SK-N-SH (cell line): ENCODE data around the gene TNFRSF1B. TPM values are rescaled to one million over a fixed set of nuclear protein-coding genes. Genes with fewer than 3 reads are reported as not detected.

ENCODE experiments used
- CTCF ChIA-PET: fragments of 300-600, 350-600 bp; formaldehyde crosslinking; extraction: SDS; loops from one replicate; lab custom pipeline; 2021; lab: Yijun Ruan, JAX
- POLR2A ChIA-PET: fragments of 350-600 bp; sonication (Branson Sonifier 250); formaldehyde crosslinking; extraction: SDS; loops from one replicate; lab custom pipeline; 2020; ENCODE audit warnings: antibody characterized with exemption, inconsistent platforms; lab: Yijun Ruan, JAX
- DNase-seq: peaks from one replicate; pipeline ENCODE4 v3.0.0; 2012
- H2AFZ ChIP-seq: fragments of 200-600 bp; sonication (generic); 2 replicates; pipeline ENCODE4 v1.8.1; 2016; ENCODE audit warnings: antibody characterized with exemption, mild to moderate bottlenecking, low read depth
- H3F3A ChIP-seq: fragments of 200-600 bp; sonication (generic); replicated peaks from 2 replicates; pipeline ENCODE3; 2016; ENCODE audit warnings: antibody characterized with exemption, mild to moderate bottlenecking; ENCODE audit not compliant: insufficient read depth
- H3K27ac ChIP-seq, 2 experiments: fragments of 200-500 bp in 1 of 2; fragments of 200-600 bp in 1 of 2; sonication (Bioruptor generic) in 1 of 2; sonication (generic), shearing (Covaris generic) in 1 of 2; 2 replicates each; pipeline versions ENCODE4 v1.5.1 to v1.6.1; 2014 to 2016; ENCODE audit warnings: low read depth in 2 of 2, inconsistent platforms in 1 of 2, low read length in 1 of 2, mild to moderate bottlenecking in 1 of 2, mixed read lengths in 1 of 2
- H3K27me3 ChIP-seq: fragments of 200-600 bp; sonication (generic), shearing (Covaris generic); 2 replicates; pipeline ENCODE4 v1.6.1; 2016; ENCODE audit warnings: mixed run types; ENCODE audit not compliant: insufficient read depth
- H3K36me3 ChIP-seq, 2 experiments: fragments of 200-500 bp in 1 of 2; fragments of 200-600 bp in 1 of 2; sonication (Bioruptor generic) in 1 of 2; sonication (generic) in 1 of 2; replicated peaks in 1 of 2; 2 replicates each; pipeline versions ENCODE3 to v1.5.1; 2014 to 2016; ENCODE audit warnings: low read length in 1 of 2, mild to moderate bottlenecking in 1 of 2; ENCODE audit not compliant: insufficient read depth in 2 of 2, control insufficient read depth in 1 of 2
- H3K4me1 ChIP-seq, 2 experiments: fragments of 200-500 bp in 1 of 2; fragments of 200-600 bp in 1 of 2; sonication (Bioruptor generic) in 1 of 2; sonication (generic), shearing (Covaris generic) in 1 of 2; 2 replicates each; pipeline versions ENCODE4 v1.5.1 to v1.6.1; 2014 to 2016; ENCODE audit warnings: low read depth in 1 of 2, low read length in 1 of 2, mixed run types in 1 of 2; ENCODE audit not compliant: insufficient read depth in 2 of 2, control insufficient read depth in 1 of 2
- H3K4me2 ChIP-seq: fragments of 200-600 bp; sonication (generic), shearing (Covaris generic); 2 replicates; pipeline ENCODE4 v1.6.1; 2017; ENCODE audit warnings: mixed run types
- H3K4me3 ChIP-seq, 2 experiments: fragments of 200-500 bp in 1 of 2; fragments of 200-600 bp in 1 of 2; sonication (Bioruptor generic) in 1 of 2; sonication (generic), shearing (Covaris generic) in 1 of 2; 2 replicates each; pipeline versions ENCODE4 v1.5.1 to v1.8.1; 2014 to 2016; ENCODE audit warnings: low read depth in 2 of 2, inconsistent platforms in 1 of 2, low read length in 1 of 2, mild to moderate bottlenecking in 1 of 2, mixed read lengths in 1 of 2, moderate library complexity in 1 of 2
- H3K79me2 ChIP-seq: fragments of 200-600 bp; sonication (generic); 2 replicates; pipeline ENCODE4 v1.8.1; 2017; ENCODE audit warnings: mild to moderate bottlenecking; ENCODE audit not compliant: insufficient read depth
- H3K9ac ChIP-seq: fragments of 200-600 bp; sonication (generic); 2 replicates; pipeline ENCODE4 v1.6.1; 2017; ENCODE audit warnings: mixed run types
- H3K9me2 ChIP-seq: fragments of 200-600 bp; sonication (generic); 2 replicates; pipeline ENCODE4 v1.6.1; 2017; ENCODE audit warnings: mixed run types
- H3K9me3 ChIP-seq: fragments of 200-600 bp; sonication (generic); 2 replicates; pipeline ENCODE4 v1.6.1; 2017; ENCODE audit warnings: mixed run types, mild to moderate bottlenecking, moderate library complexity
- H4K20me1 ChIP-seq: fragments of 200-600 bp; sonication (generic); 2 replicates; pipeline ENCODE4 v1.6.1; 2017; ENCODE audit warnings: mild to moderate bottlenecking, mixed run types; ENCODE audit not compliant: insufficient read depth
- CHD2 ChIP-seq: fragments of 150-350 bp; IDR thresholded peaks from 2 replicates; pipeline ENCODE4 v1.6.1; 2018; ENCODE audit warnings: low read length; ENCODE audit not compliant: partially characterized antibody
- FOSL2 ChIP-seq: IDR thresholded peaks from 2 replicates; pipeline ENCODE4 v1.4.0; 2012; ENCODE audit warnings: low read depth, mild to moderate bottlenecking, moderate library complexity, borderline replicate concordance
- FOXJ3 ChIP-seq: sonication (generic); formaldehyde crosslinking; IDR thresholded peaks from 2 replicates; pipeline ENCODE4 v1.5.1; 2020; ENCODE audit warnings: mild to moderate bottlenecking, missing genetic modification reagents
- IRF3 ChIP-seq: fragments of 150-350 bp; IDR thresholded peaks from 2 replicates; pipeline ENCODE4 v1.6.1; 2016; ENCODE audit warnings: mild to moderate bottlenecking, low read depth, low read length
- MEF2A ChIP-seq: IDR thresholded peaks from 2 replicates; pipeline ENCODE4 v1.4.0; 2012; ENCODE audit warnings: low read depth, borderline replicate concordance
- MXI1 ChIP-seq: IDR thresholded peaks from 2 replicates; pipeline ENCODE4 v1.6.1; 2012; ENCODE audit warnings: mild to moderate bottlenecking, low read depth, low read length, improper control_type of control experiment
- NRF1 ChIP-seq: IDR thresholded peaks from 2 replicates; pipeline ENCODE4 v1.6.1; 2012; ENCODE audit warnings: low read depth, mild to moderate bottlenecking, low read length
- PBX3 ChIP-seq: IDR thresholded peaks from 2 replicates; pipeline ENCODE4; 2012
- POLR2AphosphoS5 ChIP-seq: IDR thresholded peaks from 2 replicates; pipeline ENCODE4 v1.6.1; 2012; ENCODE audit warnings: low read depth, low read length
- RAD21 ChIP-seq: IDR thresholded peaks from 2 replicates; pipeline ENCODE4 v1.6.1; 2012; ENCODE audit warnings: mild to moderate bottlenecking, low read length
- RXRA ChIP-seq: IDR thresholded peaks from 2 replicates; pipeline ENCODE4 v1.4.0; 2012; ENCODE audit warnings: low read depth, mild to moderate bottlenecking, borderline replicate concordance
- TAF1 ChIP-seq: IDR thresholded peaks from 2 replicates; pipeline ENCODE4 v1.6.1; 2012; ENCODE audit warnings: low read depth, mild to moderate bottlenecking, low read length, moderate library complexity, borderline replicate concordance
- TEAD4 ChIP-seq: IDR thresholded peaks from 2 replicates; pipeline ENCODE4 v1.4.0; 2012; ENCODE audit warnings: mild to moderate bottlenecking, borderline replicate concordance; ENCODE audit not compliant: insufficient read depth
- USF2 ChIP-seq: fragments of 150-350 bp; IDR thresholded peaks from 2 replicates; pipeline ENCODE4 v1.6.1; 2017; ENCODE audit warnings: antibody characterized with exemption, low read length, low read depth, borderline replicate concordance
- ZBTB33 ChIP-seq: IDR thresholded peaks from 2 replicates; pipeline ENCODE4 v1.4.0; 2012; ENCODE audit warnings: low read depth, borderline replicate concordance
- WGBS: methylation state at CpG from one replicate; pipeline ENCODE4 v1.1.6; 2017; ENCODE audit warnings: low lambda C conversion rate; 5-methylcytosine and 5-hydroxymethylcytosine counted together
- polyA plus RNA-seq, 3 experiments: library from polyadenylated mRNA; depleted of rRNA; stranded (reverse); fragments of >200 nt; gene quantifications; 2 replicates each; pipeline ENCODE4 v1.2.3, GENCODE V29; 2012

TNFRSF1B gene
- polyA plus RNA-seq, 1 of the 3 experiments (the other 2 are of a cell fraction): 0.36 TPM

GRCh38 chr1:12194666-12195216 lies 27.9 kb downstream of the TNFRSF1B start:
- WGBS: 72% methylated on average over 14 of the region's 14 CpGs
- no peaks in the 10 kb centered on the region for H3K9me2 ChIP-seq
- H3K27ac ChIP-seq: no peak overlapping the region

GRCh38 chr1:12195416-12195815 lies 28.6 kb downstream of the TNFRSF1B start:
- WGBS: 69% methylated on average over 3 of the region's 3 CpGs
- Histone ChIP-seq H3K4me2 (no peak overlapping the region), H3K27me3 (no peaks in the 10 kb centered on the region; the same call in 1 of the 2 replicates), H3F3A (no peaks in the 10 kb centered on the region), H3K36me3 (no peaks in the 10 kb centered on the region), H3K79me2 (no peaks in the 10 kb centered on the region), H2AFZ (no peak overlapping the region), H3K4me1 (no peaks in the 10 kb centered on the region; a peak in 1 of 4 replicates), H3K4me3 (no peak overlapping the region), H4K20me1 (no peaks in the 10 kb centered on the region), H3K9ac (no peak overlapping the region), H3K9me3 (no peaks in the 10 kb centered on the region), H3K9me2 (no peaks in the 10 kb centered on the region), H3K27ac (no peak overlapping the region)
- ChIA-PET CTCF (interaction anchor here (1.6 to 8.8 kb wide), 4 partner anchors 45 to 71 kb away, joined by 4 to 137 read pairs (median 12); no protein-coding TSS in a partner anchor), POLR2A (no interaction called here)
- TF ChIP-seq FOXJ3: no peak
- TF ChIP-seq POLR2AphosphoS5: no peak
- TF ChIP-seq MXI1: no peak
- TF ChIP-seq PBX3: no peak
- TF ChIP-seq CHD2: no peak
- no peak for TF ChIP-seq ZBTB33
- DNase-seq: no peak

More at GRCh38 chr1:12194666-12195216, 27.9 kb downstream of the TNFRSF1B start:
- H4K20me1 ChIP-seq: no peaks in the 10 kb centered on the region
- no peaks in the 10 kb centered on the region; the same call in 1 of the 2 replicates for H3K27me3 ChIP-seq
- TF ChIP-seq RAD21 (no peak), TEAD4 (no peak), TAF1 (no peak), RXRA (no peak), POLR2AphosphoS5 (no peak), NRF1 (no peak), MEF2A (no peak), IRF3 (no peak), FOSL2 (no peak), PBX3 (no peak), FOXJ3 (no peak), USF2 (no peak)
- CTCF ChIA-PET: interaction anchor here (2.3 kb wide), 1 partner anchor 70 kb away, joined by 17 read pairs; no protein-coding TSS in a partner anchor
- H3K9ac ChIP-seq: no peak overlapping the region
- no peak overlapping the region for H3K4me3 ChIP-seq
- H3K9me3 ChIP-seq: no peaks in the 10 kb centered on the region
- H3K79me2 ChIP-seq: no peaks in the 10 kb centered on the region
- H3F3A ChIP-seq: no peaks in the 10 kb centered on the region
- DNase-seq: no peak
- H3K4me1 ChIP-seq: no peaks in the 10 kb centered on the region; a peak in 1 of 4 replicates
- no peaks in the 10 kb centered on the region for H3K36me3 ChIP-seq
- no peak overlapping the region for H3K4me2 ChIP-seq
- POLR2A ChIA-PET: no interaction called here
- no peak overlapping the region for H2AFZ ChIP-seq
